Measurements from ENCODE around the gene TBXAS1. TPM values are rescaled to one million over a fixed set of nuclear protein-coding genes. Genes with fewer than 3 reads are reported as not detected.
"Not testable (repeated sequence)": the region's sequence is repeated elsewhere in the genome, so short reads cannot be mapped to it uniquely, and the experiment has no call there.

The TBXAS1 gene
- polyA plus RNA-seq, 2 of the 4 experiments (the other 2 are of a cell fraction), result 8.8 to 11.6 TPM

- DNase-seq (ENCODE audit: low read depth in 1 of 2, low spot score in 1 of 2), result no peak
- TF ChIP-seq SREBF2 (IDR thresholded peaks at IDR 0.05), result no peak
- TF ChIP-seq MAZ (IDR thresholded peaks at IDR 0.05; ENCODE audit: borderline replicate concordance, low read depth, low read length), result no peak
- no peak for TF ChIP-seq ZNF302 (CRISPR knock-in tag; IDR thresholded peaks at IDR 0.05)
- TF ChIP-seq CTCF (IDR thresholded peaks at IDR 0.05), result no peak
- no peak for TF ChIP-seq RFX5 (IDR thresholded peaks at IDR 0.05)
- no peak for TF ChIP-seq E2F6 (IDR thresholded peaks at IDR 0.05; ENCODE audit: borderline replicate concordance, low read depth)
- TF ChIP-seq CEBPB (IDR thresholded peaks at IDR 0.05), result no peak
- TF ChIP-seq KDM1A (IDR thresholded peaks at IDR 0.05; ENCODE audit: low read depth), result no peak
- Histone ChIP-seq H3K4me2 (no peak overlapping the region), H3K9me3 (0 out of 3 replicates have a peak, but pooled peaks cover 2% of the 10 kb centered on the region), H3K27ac (peak overlapping the region in 1 of 2 experiments; percentile 77; a peak in 1 of 6 replicates), H3K4me3 (no peak overlapping the region), H3K4me1 (peaks cover 31% of the 10 kb centered on the region)
- 97% methylated on average over 3 of the region's 3 CpGs for WGBS (ENCODE audit: missing lambda C conversion rate)
- no peak for FAIRE-seq
- POLR2A ChIA-PET, result no interaction called here
- CTCF ChIA-PET, result interaction anchor here (1.2 to 1.9 kb wide), 3 partner anchors 11 to 185 kb away, joined by 3 to 6 read pairs (median 3); no protein-coding TSS in a partner anchor
- no peak for ATAC-seq
These were observed 1.9 kb downstream of the TBXAS1 start for GRCh38 chr7:139830782-139831501.

- peak; percentile 82 for TF ChIP-seq ZC3H11A (IDR thresholded peaks at IDR 0.05)
- CTCF ChIA-PET; H3K4me3 ChIP-seq; H3K4me1 ChIP-seq; FAIRE-seq; DNase-seq (ENCODE audit: low read depth in 1 of 2, low spot score in 1 of 2); H3K27ac ChIP-seq; H3K4me2 ChIP-seq; ATAC-seq; POLR2A ChIA-PET: not testable (repeated sequence)
- 60% methylated on average over 1 of the region's 1 CpG for WGBS (ENCODE audit: missing lambda C conversion rate)
- H3K9me3 ChIP-seq, result peaks cover 10% of the 10 kb centered on the region; the same call in 1 of the 3 replicates
These were observed 6.8 kb downstream of the TBXAS1 start for GRCh38 chr7:139835848-139836247.

- CTCF ChIA-PET; ATAC-seq; POLR2A ChIA-PET; DNase-seq (ENCODE audit: low read depth in 1 of 2, low spot score in 1 of 2); FAIRE-seq; H3K4me2 ChIP-seq; H3K27ac ChIP-seq; H3K4me1 ChIP-seq; H3K4me3 ChIP-seq: not testable (repeated sequence)
- peaks cover 10% of the 10 kb centered on the region; the same call in 1 of the 3 replicates for H3K9me3 ChIP-seq
- 70% methylated on average over 4 of the region's 4 CpGs for WGBS (ENCODE audit: missing lambda C conversion rate)
These were observed 8.2 kb downstream of the TBXAS1 start for GRCh38 chr7:139837291-139837690.

GRCh38 chr7:139838276-139838675, 9.2 kb downstream of the TBXAS1 start:
- Histone ChIP-seq H3K27ac (no peak overlapping the region), H3K4me3 (no peak overlapping the region), H3K4me1 (no peaks in the 10 kb centered on the region), H3K9me3 (peaks cover 10% of the 10 kb centered on the region; the same call in 1 of the 3 replicates), H3K4me2 (no peak overlapping the region)
- ChIA-PET POLR2A (no interaction called here), CTCF (interaction anchor here (1.5 kb wide), 1 partner anchor 29 kb away, joined by 3 read pairs; no protein-coding TSS in a partner anchor)
- no peak for FAIRE-seq
- DNase-seq (ENCODE audit: low read depth in 1 of 2, low spot score in 1 of 2), result no peak
- 94% methylated on average over 1 of the region's 1 CpG for WGBS (ENCODE audit: missing lambda C conversion rate)
- ATAC-seq, result no peak
- TF ChIP-seq E2F6 (IDR thresholded peaks at IDR 0.05; ENCODE audit: borderline replicate concordance, low read depth) (no peak), MAFK (IDR thresholded peaks at IDR 0.05; ENCODE audit: partially characterized antibody) (peak; percentile 41), PHF8 (IDR thresholded peaks at IDR 0.05; ENCODE audit: borderline replicate concordance, low read depth) (no peak)
